Left ventricle myocardium superior (tissue), 1 donor: ENCODE data around the gene ZNF90. TPM values are rescaled to one million over a fixed set of nuclear protein-coding genes. Genes with fewer than 3 reads are reported as not detected.
A peak's percentile ranks its signal among the peaks of the same experiment; 100 is the strongest.
"Not testable (repeated sequence)": the region's sequence is repeated elsewhere in the genome, so short reads cannot be mapped to it uniquely, and the experiment has no call there.

Experiments
- ATAC-seq: fragments of 200-7000 bp; cut with Tn5 transposase; one replicate; pipeline ENCODE4 v1.9.1; 2020; ENCODE audit warnings: mild to moderate bottlenecking, moderate library complexity
- DNase-seq: peaks from one replicate; pipeline ENCODE4 v3.0.0-alpha.2; 2020
- intact Hi-C: fragments of 100-400 bp; cut with micrococcal nuclease; formaldehyde crosslinking; loops from one replicate; pipeline ENCODE4 v1.11.0; 2022
- long read RNA-seq: library from polyadenylated mRNA; unstranded; transcript quantifications from one replicate; pipeline ENCODE4 v2.0.0, GENCODE V29; 2021
- total RNA-seq: library from RNA; stranded (reverse); fragmentation: NEBNext Ultra II Directional; extraction: Animal tissue kit (Norgen Biotek cat#: 25700); gene quantifications from one replicate; pipeline ENCODE4 v1.2.1, GENCODE V29; 2021
- donor health status: DM: no; HTN: yes; CAD: no; lungs with severe emphysema.

The ZNF90 gene
- 0.59 TPM for total RNA-seq
- long read RNA-seq, partial matches to known transcripts: 0 of 1 reads
- long read RNA-seq, other reads (novel, unspliced or antisense): 1 of 1 reads

DNA sequence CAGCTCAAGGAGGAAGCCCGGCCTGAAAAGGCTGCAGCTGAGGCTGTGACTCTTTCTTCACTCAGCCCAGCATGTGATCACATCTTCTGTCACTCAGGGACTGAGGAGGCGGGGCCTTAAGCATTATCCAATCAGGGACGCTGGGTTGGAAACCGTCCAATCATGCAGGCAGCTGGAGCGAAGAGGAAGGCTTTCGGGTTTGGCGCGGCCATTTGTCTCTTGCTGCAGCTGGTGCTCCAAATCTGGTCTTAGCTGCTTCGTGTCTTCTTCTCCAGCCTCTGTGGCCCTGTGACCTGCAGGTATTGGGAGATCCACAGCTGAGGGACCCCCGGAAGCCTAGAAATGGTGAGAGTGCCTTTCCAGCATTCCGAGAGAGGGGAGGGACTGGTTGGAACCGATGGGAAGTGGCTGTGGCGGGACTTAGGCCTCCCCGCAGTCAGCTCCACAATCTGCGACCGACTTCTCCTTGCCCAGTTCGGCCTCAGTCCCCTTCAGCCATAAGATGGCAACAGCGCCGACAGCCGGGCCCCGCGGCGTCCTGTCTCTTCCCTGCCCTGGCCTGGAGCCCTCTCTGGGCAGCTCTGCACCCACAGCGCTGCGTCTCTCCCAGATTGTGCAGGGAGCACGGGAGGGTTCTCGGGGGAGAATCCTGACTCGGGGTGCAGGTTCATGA is at the start of gene ZNF90:
Gene ZNF90 (plus strand): TSS at position 210 of the 673 bp plus-strand sequence. CDS start 133 bp downstream, at position 343.
- intact Hi-C loops: no loop called here
- DNase-seq: peak; percentile 92
- peak; percentile 99 for ATAC-seq

- intact Hi-C loops: no loop called here
- DNase-seq (no peak), ATAC-seq (no peak)
Measured at GRCh38 chr19:20028611-20029010, 49.2 kb upstream of the ZNF90 start.

DNA sequence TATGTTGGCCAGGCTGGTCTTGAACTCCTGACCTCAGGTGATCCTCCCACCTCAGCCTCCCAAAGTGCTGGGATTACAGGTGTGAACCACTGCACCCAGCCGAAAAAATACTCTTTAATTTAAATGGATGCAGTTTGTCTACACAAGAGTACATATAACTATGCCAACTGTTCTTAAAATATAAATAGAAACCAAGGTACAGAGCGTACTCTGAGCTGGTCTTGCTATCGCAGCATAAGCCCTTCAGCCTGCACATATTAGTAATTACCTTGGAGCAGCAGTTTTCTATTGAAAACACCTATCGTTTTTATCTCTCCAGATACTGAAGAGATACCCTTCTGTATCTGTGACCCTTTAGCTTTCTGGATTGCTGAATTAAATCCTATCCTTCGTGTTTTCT is 41.9 kb upstream of the ZNF90 start:
- ATAC-seq: peak; percentile 67
- DNase-seq: no peak
- intact Hi-C loops: no loop called here

- no peak for ATAC-seq
- intact Hi-C loops: no loop called here
Measured at GRCh38 chr19:20038358-20039202, 39.2 kb upstream of the ZNF90 start.

GRCh38 chr19:20039203-20039723 is 38.5 kb upstream of the ZNF90 start, which contains the start of gene ZNF682:
Gene ZNF682 (minus strand): TSS chr19:20039505. CDS start chr19:20039345, 160 bp downstream.
- intact Hi-C loops: no loop called here
- DNase-seq (peak; percentile 96), ATAC-seq (peak; percentile 99)

More at GRCh38 chr19:20038358-20039202, 39.2 kb upstream of the ZNF90 start:
- no peak for DNase-seq

DNA sequence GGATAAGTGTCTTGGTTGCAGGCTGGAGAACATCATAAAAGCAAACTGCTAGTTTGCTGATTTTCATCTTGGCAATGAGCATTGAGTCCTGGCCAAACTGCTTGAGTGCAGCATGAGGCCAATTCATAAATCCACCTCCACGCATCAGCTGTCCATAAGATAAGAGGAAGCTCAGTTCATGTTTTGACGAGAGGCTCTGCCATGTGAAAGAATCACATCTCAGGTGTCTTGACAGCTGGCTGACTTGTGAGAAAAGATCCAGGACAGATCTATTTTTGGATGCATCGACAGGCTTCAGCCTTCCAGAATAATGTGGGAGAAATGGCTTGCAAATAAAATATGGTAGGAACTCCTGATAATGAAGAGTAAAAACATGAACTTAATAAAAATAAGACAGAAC is 33.1 kb upstream of the ZNF90 start:
- DNase-seq (no peak), ATAC-seq (peak; percentile 91)
- intact Hi-C loops: no loop called here

- intact Hi-C loops: not testable (repeated sequence)
Measured at GRCh38 chr19:20045742-20046141, 32.1 kb upstream of the ZNF90 start.

GRCh38 chr19:20051841-20052768 is 25.7 kb upstream of the ZNF90 start:
- peak; percentile 97 for DNase-seq
- peak; percentile 99 for ATAC-seq
- intact Hi-C loops: no loop called here

More at GRCh38 chr19:20045742-20046141, 32.1 kb upstream of the ZNF90 start:
- peak; percentile 52 for ATAC-seq
- DNase-seq: not testable (repeated sequence)

DNA sequence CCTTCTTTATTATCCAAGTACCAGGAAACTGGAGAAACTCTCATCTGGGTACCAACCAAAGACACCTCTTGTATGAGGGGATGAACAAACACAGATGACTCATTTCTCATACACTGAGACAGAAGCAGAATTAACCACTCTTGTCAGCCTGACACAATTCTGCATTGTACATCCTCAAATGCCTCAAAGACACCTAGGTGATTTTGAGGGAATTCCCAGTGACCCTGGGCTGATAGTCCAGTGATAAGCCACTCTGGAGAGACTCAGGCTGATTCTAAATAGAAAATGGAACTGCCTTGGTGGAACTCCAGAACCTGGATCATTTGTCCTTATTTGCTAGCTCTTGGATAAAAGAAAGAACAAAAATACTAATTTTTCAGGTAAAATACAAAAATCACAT is 19.1 kb upstream of the ZNF90 start:
- ATAC-seq, intact Hi-C loops, DNase-seq: not testable (repeated sequence)

DNA sequence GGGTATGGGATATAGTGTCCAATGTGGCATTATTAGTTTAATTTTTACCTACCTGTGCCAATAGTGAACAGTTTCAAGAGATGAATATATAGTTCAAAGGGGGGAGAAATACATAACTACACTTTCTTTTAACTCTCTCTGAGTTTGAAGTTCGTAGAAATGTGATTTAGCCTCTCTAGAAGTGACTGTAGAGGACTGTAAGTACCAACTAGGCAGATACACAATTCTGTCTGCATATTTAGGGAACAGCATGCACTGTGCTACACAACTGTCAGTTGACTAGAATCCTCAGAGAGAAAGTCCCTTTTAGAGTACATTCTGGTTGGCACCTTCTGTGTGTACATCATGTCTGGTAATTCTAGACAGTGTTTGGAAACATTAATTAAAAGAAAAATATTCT is 17.5 kb upstream of the ZNF90 start:
- DNase-seq: no peak
- intact Hi-C loops: no loop called here
- ATAC-seq: no peak

DNA sequence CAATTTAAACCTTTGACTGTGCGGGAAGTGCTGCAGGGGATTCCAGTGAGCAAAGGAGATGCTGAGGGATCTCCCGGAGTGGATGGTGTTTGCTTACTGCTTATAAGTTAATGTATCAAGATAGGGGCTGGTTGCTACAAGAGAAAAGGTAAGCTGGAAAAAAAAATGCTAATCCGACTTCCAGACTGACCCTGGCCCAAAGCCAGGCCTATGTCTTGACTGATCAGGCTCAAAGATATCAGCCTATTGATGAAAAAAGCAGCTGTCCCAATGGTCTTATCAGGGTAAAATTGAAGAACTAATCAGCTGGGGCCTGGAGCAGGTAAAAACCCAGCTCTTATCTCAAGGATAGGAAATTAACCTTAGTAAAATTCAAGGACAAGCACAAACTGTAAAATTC is 10.9 kb upstream of the ZNF90 start:
- intact Hi-C loops: no loop called here
- DNase-seq: no peak
- no peak for ATAC-seq

GRCh38 chr19:20067943-20068342 is 9.9 kb upstream of the ZNF90 start:
- ATAC-seq (no peak), DNase-seq (no peak)
- intact Hi-C loops: no loop called here

DNA sequence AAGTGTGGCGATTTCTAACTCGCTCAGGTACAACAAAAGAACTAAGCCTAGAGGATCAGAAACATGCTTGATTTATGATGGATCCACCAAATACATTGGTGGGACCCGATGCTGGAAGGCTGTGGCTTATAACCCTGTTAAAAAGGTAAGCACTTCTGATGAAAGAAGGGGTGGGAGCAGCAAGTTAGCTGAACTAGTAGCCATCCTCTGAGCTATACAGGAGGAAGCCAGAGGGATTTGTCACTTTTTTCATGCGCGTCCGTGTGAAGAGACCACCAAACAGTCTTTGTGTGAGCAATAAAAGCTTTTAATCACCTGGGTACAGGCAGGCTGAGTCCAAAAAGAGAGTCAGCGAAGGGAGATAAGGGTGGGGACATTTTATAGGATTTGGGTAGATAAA is 9.2 kb upstream of the ZNF90 start:
- intact Hi-C loops, ATAC-seq, DNase-seq: not testable (repeated sequence)

DNA sequence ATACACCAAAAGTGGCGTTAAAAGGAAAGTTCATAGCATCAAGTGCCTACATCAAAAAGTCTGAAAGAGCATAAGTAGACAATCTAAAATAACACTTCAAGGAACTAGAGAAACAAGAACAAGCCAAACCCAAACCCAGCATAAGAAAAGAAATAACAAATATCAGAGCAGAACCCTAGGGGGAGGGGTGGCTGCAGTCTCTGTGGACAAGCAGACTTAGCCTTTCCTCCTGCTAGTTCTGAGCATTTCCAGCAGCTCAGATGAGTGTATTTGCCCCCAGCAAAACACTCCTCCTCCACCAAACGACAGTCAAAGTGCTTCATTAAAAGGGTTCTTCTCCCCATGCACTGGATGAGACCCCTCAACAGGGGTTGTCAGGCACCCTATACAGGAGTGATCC is 7.1 kb upstream of the ZNF90 start:
- ATAC-seq (no peak), DNase-seq (no peak)
- intact Hi-C loops: no loop called here

DNA sequence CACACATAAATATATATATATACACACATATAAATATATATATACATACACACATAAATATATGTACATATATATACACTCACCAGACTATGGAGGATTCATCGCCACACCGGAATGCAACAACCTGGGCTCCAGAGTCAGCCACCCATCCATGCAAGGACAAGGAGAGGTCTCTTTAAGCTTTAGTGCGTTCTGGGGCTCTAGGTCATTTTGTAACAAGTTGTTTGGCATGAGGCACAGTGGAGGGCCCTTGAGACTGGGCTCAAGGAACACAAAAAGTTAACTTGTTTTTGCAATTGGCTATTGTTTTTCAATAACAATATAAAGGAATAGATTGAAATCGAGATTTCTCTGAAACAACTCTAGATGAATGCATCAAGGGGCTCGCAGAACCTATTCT is 4.9 kb upstream of the ZNF90 start:
- intact Hi-C loops: no loop called here
- ATAC-seq: no peak
- DNase-seq: no peak

GRCh38 chr19:20078581-20079031 is 806 bp downstream of the ZNF90 start:
- intact Hi-C loops: no loop called here
- DNase-seq (peak; percentile 42), ATAC-seq (peak; percentile 28)

DNA sequence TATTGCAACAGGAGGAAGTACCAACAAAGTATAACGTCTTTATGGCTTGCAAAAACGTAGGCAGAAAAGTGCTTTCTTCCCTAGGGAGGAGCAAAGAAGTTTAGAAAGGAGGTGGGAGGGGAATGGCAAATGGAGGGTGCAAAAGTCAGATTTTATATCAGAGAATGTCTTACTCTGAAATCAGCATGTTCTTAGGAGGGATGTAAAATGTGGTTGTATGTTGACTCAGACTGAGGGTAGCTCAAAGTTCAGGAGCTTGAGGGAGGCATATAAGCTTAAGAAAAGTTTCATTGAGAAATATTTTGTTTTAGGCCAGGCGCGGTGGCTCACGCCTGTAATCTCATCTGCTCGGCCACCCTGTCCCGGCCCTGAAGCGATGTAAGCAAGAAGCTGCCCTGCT is 1.7 kb downstream of the ZNF90 start:
- no peak for DNase-seq
- no peak for ATAC-seq
- intact Hi-C loops: no loop called here

- no peak for ATAC-seq
- intact Hi-C loops: no loop called here
Measured at GRCh38 chr19:20080656-20081055, 2.9 kb downstream of the ZNF90 start.

More at GRCh38 chr19:20080656-20081055, 2.9 kb downstream of the ZNF90 start:
- DNase-seq: no peak
